ENCODE measurements around the gene GPR158. TPM values are rescaled to one million over a fixed set of nuclear protein-coding genes. Genes with fewer than 3 reads are reported as not detected.

Gene GPR158
- total RNA-seq, 1 experiment from 2014 or later: 2.9 TPM

- TF ChIP-seq ZFX (IDR thresholded peaks at IDR 0.05): no peak
- no peak for TF ChIP-seq SP1 (IDR thresholded peaks at IDR 0.05; ENCODE audit: low read depth)
- no peak for TF ChIP-seq EZH2phosphoT487 (IDR thresholded peaks at IDR 0.05; ENCODE audit: borderline replicate concordance)
- no peak for TF ChIP-seq FOSL1 (IDR thresholded peaks at IDR 0.05; ENCODE audit: low read depth)
Measured at GRCh38 chr10:25633542-25633941, 458.7 kb downstream of the GPR158 start (continued).

DNA sequence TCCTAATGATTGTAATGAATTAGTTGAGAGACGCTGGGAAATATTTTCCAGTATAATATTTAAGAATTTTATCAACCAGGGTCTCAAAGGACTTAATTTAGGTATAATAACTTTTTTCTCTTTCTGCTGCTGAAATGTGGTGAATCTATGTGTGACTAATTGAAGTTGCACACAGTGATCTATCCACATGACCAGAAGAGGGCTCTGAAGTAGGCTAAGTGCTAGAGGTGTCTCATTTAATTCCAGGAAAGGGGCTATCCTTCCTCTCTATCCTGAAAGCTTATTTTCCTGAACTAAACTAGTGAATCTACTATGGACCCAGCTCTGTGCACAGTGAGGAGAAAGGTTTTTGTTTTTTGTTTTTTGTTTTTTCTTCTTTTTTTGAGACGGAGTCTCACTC, 464.8 kb downstream of the GPR158 start:
- H3K27ac ChIP-seq (ENCODE audit: low read depth, low read length): no peak overlapping the region
- H4K20me1 ChIP-seq (ENCODE audit: insufficient read depth): no peaks in the 10 kb centered on the region
- POLR2A ChIA-PET: no interaction called here
- no peak overlapping the region for H3K9ac ChIP-seq (ENCODE audit: low read length)
- no peak overlapping the region for H3K4me2 ChIP-seq (ENCODE audit: low read length)
- BruUV-seq (replicated peaks): no TSS peak
- RAD21 ChIA-PET (ENCODE audit: low non-redundant PET in 1 of 2, low total read pairs in 2 of 2, uncharacterized antibody in 2 of 2, unreplicated experiment in 2 of 2): no interaction called here
- H3K36me3 ChIP-seq (ENCODE audit: control insufficient read depth in 1 of 2, insufficient read depth in 2 of 2, low read length in 2 of 2): no peaks in the 10 kb centered on the region
- DNase-seq (ENCODE audit: low read depth, low spot score) (no peak), ATAC-seq (no peak)
- intact Hi-C loops (cut with micrococcal nuclease): loop anchor here (5.0 kb wide), 1 partner anchor 527 kb away; no protein-coding TSS in a partner anchor
- no peaks in the 10 kb centered on the region; the same call in 1 of the 2 replicates for H3K27me3 ChIP-seq (ENCODE audit: insufficient read depth, low read length)
- no peaks in the 10 kb centered on the region for H3K4me1 ChIP-seq (ENCODE audit: control insufficient read depth in 1 of 2, insufficient read depth in 2 of 2, low read length in 2 of 2)
- no peak overlapping the region for H2AFZ ChIP-seq (ENCODE audit: low read depth, low read length, poor library complexity, severe bottlenecking)
- TF ChIP-seq EZH2phosphoT487 (IDR thresholded peaks at IDR 0.05; ENCODE audit: borderline replicate concordance): no peak
- TF ChIP-seq, protein P1, sequence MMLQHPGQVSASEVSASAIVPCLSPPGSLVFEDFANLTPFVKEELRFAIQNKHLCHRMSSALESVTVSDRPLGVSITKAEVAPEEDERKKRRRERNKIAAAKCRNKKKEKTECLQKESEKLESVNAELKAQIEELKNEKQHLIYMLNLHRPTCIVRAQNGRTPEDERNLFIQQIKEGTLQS (IDR thresholded peaks at IDR 0.05): no peak
- no peak for TF ChIP-seq SIN3A (IDR thresholded peaks at IDR 0.05; ENCODE audit: low read depth)
- TF ChIP-seq RAD21 (IDR thresholded peaks at IDR 0.05; ENCODE audit: low read depth): no peak
- H3K4me3 ChIP-seq (replicated peaks in 1 of 2; ENCODE audit: low read depth in 1 of 2, low read length in 2 of 2): no peak overlapping the region
- no peaks in the 10 kb centered on the region for H3K79me2 ChIP-seq (ENCODE audit: insufficient read depth, low read length)
- CTCF ChIA-PET: no interaction called here
- H3K9me2 ChIP-seq (ENCODE audit: insufficient read depth): no peaks in the 10 kb centered on the region
- H3K9me3 ChIP-seq (ENCODE audit: control insufficient read depth in 1 of 2, insufficient read depth in 1 of 2, low read depth in 1 of 2, low read length in 2 of 2): no peaks in the 10 kb centered on the region

DNA sequence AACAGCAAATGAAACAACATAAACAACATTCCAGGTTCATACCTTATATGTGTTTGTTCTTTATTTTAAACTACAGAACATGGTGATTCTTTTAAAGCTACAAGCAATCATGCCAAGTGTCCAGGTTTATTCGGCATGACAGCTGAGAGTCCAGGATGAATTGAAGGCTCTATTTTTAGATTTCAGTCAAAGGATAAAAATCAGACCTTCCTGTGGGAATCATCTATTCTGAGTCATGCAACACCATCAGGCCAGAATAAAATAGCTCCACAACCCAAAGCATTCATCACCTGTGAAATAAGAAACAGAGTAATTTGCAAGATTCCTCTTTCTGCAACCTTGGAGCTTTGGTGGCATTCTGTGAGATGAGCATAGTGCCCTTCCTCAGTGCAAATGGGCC, 466.8 kb downstream of the GPR158 start:
- Histone ChIP-seq H4K20me1 (ENCODE audit: insufficient read depth) (no peaks in the 10 kb centered on the region), H2AFZ (ENCODE audit: low read depth, low read length, poor library complexity, severe bottlenecking) (no peak overlapping the region), H3K9me2 (ENCODE audit: insufficient read depth) (no peaks in the 10 kb centered on the region), H3K27ac (ENCODE audit: low read depth, low read length) (no peak overlapping the region), H3K36me3 (ENCODE audit: control insufficient read depth in 1 of 2, insufficient read depth in 2 of 2, low read length in 2 of 2) (no peaks in the 10 kb centered on the region), H3K9ac (ENCODE audit: low read length) (no peak overlapping the region), H3K4me1 (ENCODE audit: control insufficient read depth in 1 of 2, insufficient read depth in 2 of 2, low read length in 2 of 2) (no peaks in the 10 kb centered on the region), H3K4me3 (replicated peaks in 1 of 2; ENCODE audit: low read depth in 1 of 2, low read length in 2 of 2) (no peak overlapping the region), H3K79me2 (ENCODE audit: insufficient read depth, low read length) (no peaks in the 10 kb centered on the region), H3K27me3 (ENCODE audit: insufficient read depth, low read length) (no peaks in the 10 kb centered on the region; the same call in 1 of the 2 replicates), H3K4me2 (ENCODE audit: low read length) (no peak overlapping the region), H3K9me3 (ENCODE audit: control insufficient read depth in 1 of 2, insufficient read depth in 1 of 2, low read depth in 1 of 2, low read length in 2 of 2) (no peaks in the 10 kb centered on the region)
- intact Hi-C loops (cut with micrococcal nuclease): no loop called here
- BruUV-seq (replicated peaks): no TSS peak
- CTCF ChIA-PET: no interaction called here
- TF ChIP-seq POLR2AphosphoS5 (IDR thresholded peaks at IDR 0.05; ENCODE audit: low read depth, low read length): no peak
- RAD21 ChIA-PET (ENCODE audit: low non-redundant PET in 1 of 2, low total read pairs in 2 of 2, uncharacterized antibody in 2 of 2, unreplicated experiment in 2 of 2): no interaction called here
- ATAC-seq (no peak), DNase-seq (ENCODE audit: low read depth, low spot score) (no peak)
- POLR2A ChIA-PET: no interaction called here
